ENCODE measurements around the gene ZNF536.
"Not testable (repeated sequence)": the region's sequence is repeated elsewhere in the genome, so short reads cannot be mapped to it uniquely, and the experiment has no call there.

ZNF536 gene

GRCh38 chr19:30464162-30464561 lies 92.0 kb downstream of the ZNF536 start:
- no peaks in the 10 kb centered on the region for H3K4me1 Mint-ChIP-seq (ENCODE audit: low read depth)

GRCh38 chr19:30466598-30466997 lies 94.4 kb downstream of the ZNF536 start:
- H3K27me3 Mint-ChIP-seq; H3K27ac Mint-ChIP-seq; H3K4me1 Mint-ChIP-seq (ENCODE audit: low read depth); DNase-seq; H3K36me3 Mint-ChIP-seq (ENCODE audit: low read depth); H3K4me3 Mint-ChIP-seq; H3K9me3 Mint-ChIP-seq: not testable (repeated sequence)

More at GRCh38 chr19:30464162-30464561, 92.0 kb downstream of the ZNF536 start:
- H3K27me3 Mint-ChIP-seq = no peaks in the 10 kb centered on the region
- no peak for DNase-seq
- no peaks in the 10 kb centered on the region for H3K36me3 Mint-ChIP-seq (ENCODE audit: low read depth)
- no peak overlapping the region for H3K4me3 Mint-ChIP-seq
- peaks cover 9% of the 10 kb centered on the region for H3K9me3 Mint-ChIP-seq
- no peak overlapping the region for H3K27ac Mint-ChIP-seq

- Mint-ChIP-seq H3K27ac (no peak overlapping the region), H3K4me1 (ENCODE audit: low read depth) (no peaks in the 10 kb centered on the region), H3K27me3 (no peaks in the 10 kb centered on the region), H3K9me3 (peaks cover 5% of the 10 kb centered on the region), H3K36me3 (ENCODE audit: low read depth) (no peaks in the 10 kb centered on the region), H3K4me3 (no peak overlapping the region)
- DNase-seq = no peak
Observed at GRCh38 chr19:30467239-30467638, 95.1 kb downstream of the ZNF536 start.

- no peak overlapping the region for H3K27ac Mint-ChIP-seq
- H3K36me3 Mint-ChIP-seq (ENCODE audit: low read depth) = no peaks in the 10 kb centered on the region
- no peaks in the 10 kb centered on the region for H3K4me1 Mint-ChIP-seq (ENCODE audit: low read depth)
- peaks cover 17% of the 10 kb centered on the region for H3K9me3 Mint-ChIP-seq
- no peak overlapping the region for H3K4me3 Mint-ChIP-seq
- DNase-seq = no peak
- H3K27me3 Mint-ChIP-seq = no peaks in the 10 kb centered on the region
Observed at GRCh38 chr19:30469774-30470173, 97.6 kb downstream of the ZNF536 start.

GRCh38 chr19:30471441-30471840 lies 99.3 kb downstream of the ZNF536 start:
- no peak overlapping the region for H3K27ac Mint-ChIP-seq
- H3K4me1 Mint-ChIP-seq (ENCODE audit: low read depth) = no peaks in the 10 kb centered on the region
- no peak overlapping the region for H3K4me3 Mint-ChIP-seq
- peaks cover 17% of the 10 kb centered on the region for H3K9me3 Mint-ChIP-seq
- H3K27me3 Mint-ChIP-seq = no peaks in the 10 kb centered on the region
- DNase-seq = no peak
- no peaks in the 10 kb centered on the region for H3K36me3 Mint-ChIP-seq (ENCODE audit: low read depth)

GRCh38 chr19:30473334-30473867 lies 101.2 kb downstream of the ZNF536 start:
- DNase-seq = no peak
- no peaks in the 10 kb centered on the region for H3K4me1 Mint-ChIP-seq (ENCODE audit: low read depth)
- H3K27me3 Mint-ChIP-seq = no peaks in the 10 kb centered on the region
- H3K27ac Mint-ChIP-seq = no peak overlapping the region
- H3K4me3 Mint-ChIP-seq = no peak overlapping the region
- H3K36me3 Mint-ChIP-seq (ENCODE audit: low read depth) = no peaks in the 10 kb centered on the region
- H3K9me3 Mint-ChIP-seq = peaks cover 12% of the 10 kb centered on the region

- no peak overlapping the region for H3K4me3 Mint-ChIP-seq
- no peak for DNase-seq
- H3K9me3 Mint-ChIP-seq = peaks cover 12% of the 10 kb centered on the region
- no peaks in the 10 kb centered on the region for H3K4me1 Mint-ChIP-seq (ENCODE audit: low read depth)
- no peaks in the 10 kb centered on the region for H3K36me3 Mint-ChIP-seq (ENCODE audit: low read depth)
- no peak overlapping the region for H3K27ac Mint-ChIP-seq
- H3K27me3 Mint-ChIP-seq = no peaks in the 10 kb centered on the region
Observed at GRCh38 chr19:30476997-30477396, 104.8 kb downstream of the ZNF536 start.

- no peak overlapping the region for H3K27ac Mint-ChIP-seq
- peaks cover 3% of the 10 kb centered on the region for H3K9me3 Mint-ChIP-seq
- H3K4me3 Mint-ChIP-seq = no peak overlapping the region
- H3K27me3 Mint-ChIP-seq = peaks cover 5% of the 10 kb centered on the region
- H3K36me3 Mint-ChIP-seq (ENCODE audit: low read depth) = no peaks in the 10 kb centered on the region
- DNase-seq = no peak
- no peaks in the 10 kb centered on the region for H3K4me1 Mint-ChIP-seq (ENCODE audit: low read depth)
Observed at GRCh38 chr19:30479231-30479630, 107.0 kb downstream of the ZNF536 start.

GRCh38 chr19:30480097-30480496 lies 107.9 kb downstream of the ZNF536 start:
- peaks cover under 1% of the 10 kb centered on the region for H3K9me3 Mint-ChIP-seq
- no peak for DNase-seq
- H3K27me3 Mint-ChIP-seq = peaks cover 5% of the 10 kb centered on the region
- H3K4me3 Mint-ChIP-seq = no peak overlapping the region
- no peaks in the 10 kb centered on the region for H3K4me1 Mint-ChIP-seq (ENCODE audit: low read depth)
- H3K36me3 Mint-ChIP-seq (ENCODE audit: low read depth) = no peaks in the 10 kb centered on the region
- no peak overlapping the region for H3K27ac Mint-ChIP-seq

GRCh38 chr19:30481063-30481462 lies 108.9 kb downstream of the ZNF536 start:
- no peaks in the 10 kb centered on the region for H3K36me3 Mint-ChIP-seq (ENCODE audit: low read depth)

GRCh38 chr19:30481823-30482222 lies 109.6 kb downstream of the ZNF536 start:
- H3K4me3 Mint-ChIP-seq = no peak overlapping the region
- DNase-seq = no peak
- no peaks in the 10 kb centered on the region for H3K4me1 Mint-ChIP-seq (ENCODE audit: low read depth)
- peaks cover 4% of the 10 kb centered on the region for H3K9me3 Mint-ChIP-seq
- no peak overlapping the region for H3K27ac Mint-ChIP-seq
- H3K27me3 Mint-ChIP-seq = peaks cover 13% of the 10 kb centered on the region
- H3K36me3 Mint-ChIP-seq (ENCODE audit: low read depth) = no peaks in the 10 kb centered on the region

More at GRCh38 chr19:30481063-30481462, 108.9 kb downstream of the ZNF536 start:
- H3K27me3 Mint-ChIP-seq = peaks cover 6% of the 10 kb centered on the region
- H3K27ac Mint-ChIP-seq = no peak overlapping the region
- peaks cover 4% of the 10 kb centered on the region for H3K9me3 Mint-ChIP-seq
- no peaks in the 10 kb centered on the region for H3K4me1 Mint-ChIP-seq (ENCODE audit: low read depth)
- H3K4me3 Mint-ChIP-seq = no peak overlapping the region
- no peak for DNase-seq

- Mint-ChIP-seq H3K4me1 (ENCODE audit: low read depth) (no peaks in the 10 kb centered on the region), H3K27ac (no peak overlapping the region), H3K4me3 (no peak overlapping the region), H3K9me3 (peaks cover 4% of the 10 kb centered on the region), H3K27me3 (peaks cover 13% of the 10 kb centered on the region), H3K36me3 (ENCODE audit: low read depth) (no peaks in the 10 kb centered on the region)
- no peak for DNase-seq
Observed at GRCh38 chr19:30482956-30483355, 110.8 kb downstream of the ZNF536 start.

- not testable (repeated sequence) for DNase-seq; H3K4me1 Mint-ChIP-seq (ENCODE audit: low read depth); H3K9me3 Mint-ChIP-seq; H3K4me3 Mint-ChIP-seq; H3K27ac Mint-ChIP-seq; H3K36me3 Mint-ChIP-seq (ENCODE audit: low read depth)
- H3K27me3 Mint-ChIP-seq = peaks cover 20% of the 10 kb centered on the region
Observed at GRCh38 chr19:30486250-30486649, 114.1 kb downstream of the ZNF536 start.

GRCh38 chr19:30487178-30487577 lies 115.0 kb downstream of the ZNF536 start:
- Mint-ChIP-seq H3K4me3 (no peak overlapping the region), H3K36me3 (ENCODE audit: low read depth) (no peaks in the 10 kb centered on the region), H3K27ac (no peak overlapping the region), H3K27me3 (peaks cover 27% of the 10 kb centered on the region), H3K4me1 (ENCODE audit: low read depth) (no peaks in the 10 kb centered on the region), H3K9me3 (peaks cover 4% of the 10 kb centered on the region)
- no peak for DNase-seq

GRCh38 chr19:30488191-30488590 lies 116.0 kb downstream of the ZNF536 start:
- H3K9me3 Mint-ChIP-seq = peaks cover 4% of the 10 kb centered on the region
- no peak overlapping the region for H3K4me3 Mint-ChIP-seq
- H3K4me1 Mint-ChIP-seq (ENCODE audit: low read depth) = no peaks in the 10 kb centered on the region
- H3K27ac Mint-ChIP-seq = no peak overlapping the region
- H3K36me3 Mint-ChIP-seq (ENCODE audit: low read depth) = no peaks in the 10 kb centered on the region
- DNase-seq = no peak
- H3K27me3 Mint-ChIP-seq = peaks cover 32% of the 10 kb centered on the region

- H3K36me3 Mint-ChIP-seq (ENCODE audit: low read depth) = no peaks in the 10 kb centered on the region
- DNase-seq = no peak
- no peaks in the 10 kb centered on the region for H3K4me1 Mint-ChIP-seq (ENCODE audit: low read depth)
- no peak overlapping the region for H3K4me3 Mint-ChIP-seq
- H3K27ac Mint-ChIP-seq = no peak overlapping the region
- no peaks in the 10 kb centered on the region for H3K9me3 Mint-ChIP-seq
- H3K27me3 Mint-ChIP-seq = peaks cover 31% of the 10 kb centered on the region
Observed at GRCh38 chr19:30490760-30491159, 118.6 kb downstream of the ZNF536 start.

All from activated T-cell treated with anti-CD3 and anti-CD28 coated beads, Interleukin-2, amount 50 U/mL, for 24 hours (primary cell).